NOMO-1 treated with DMSO at 0.1 percent for 48 hours (cell line): ENCODE results near the gene AADAC.
"Not testable (repeated sequence)": the region's sequence is repeated elsewhere in the genome, so short reads cannot be mapped to it uniquely, and the experiment has no call there.

Source experiments
- DNase-seq: peaks from one replicate; lab custom pipeline; 2025; ENCODE audit not compliant: unreplicated experiment; lab: John Stamatoyannopoulos, UW

Gene AADAC, protein sequence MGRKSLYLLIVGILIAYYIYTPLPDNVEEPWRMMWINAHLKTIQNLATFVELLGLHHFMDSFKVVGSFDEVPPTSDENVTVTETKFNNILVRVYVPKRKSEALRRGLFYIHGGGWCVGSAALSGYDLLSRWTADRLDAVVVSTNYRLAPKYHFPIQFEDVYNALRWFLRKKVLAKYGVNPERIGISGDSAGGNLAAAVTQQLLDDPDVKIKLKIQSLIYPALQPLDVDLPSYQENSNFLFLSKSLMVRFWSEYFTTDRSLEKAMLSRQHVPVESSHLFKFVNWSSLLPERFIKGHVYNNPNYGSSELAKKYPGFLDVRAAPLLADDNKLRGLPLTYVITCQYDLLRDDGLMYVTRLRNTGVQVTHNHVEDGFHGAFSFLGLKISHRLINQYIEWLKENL

DNA sequence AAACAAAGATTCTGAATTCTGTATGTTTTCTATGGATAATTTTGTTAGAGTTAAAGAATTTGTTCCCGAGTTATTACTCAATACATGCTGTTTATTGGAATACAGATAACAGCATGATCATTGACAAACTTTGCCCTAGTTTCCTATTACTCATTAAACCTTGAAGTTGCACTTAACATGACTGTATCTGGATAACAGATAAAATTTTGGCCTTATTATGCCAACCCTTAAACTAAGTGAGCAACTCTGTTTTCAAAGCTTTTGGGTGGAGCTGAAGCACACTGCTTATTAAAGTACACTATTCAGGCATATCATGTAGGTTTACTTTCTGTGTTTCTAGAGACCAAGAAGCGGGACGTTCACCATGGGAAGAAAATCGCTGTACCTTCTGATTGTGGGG is at the start of gene AADAC:
Gene AADAC, plus strand, starts transcription at position 318 of the 400 bp plus-strand sequence. Its CDS starts 47 bp downstream, at position 365.
- DNase-seq: no peak

DNA sequence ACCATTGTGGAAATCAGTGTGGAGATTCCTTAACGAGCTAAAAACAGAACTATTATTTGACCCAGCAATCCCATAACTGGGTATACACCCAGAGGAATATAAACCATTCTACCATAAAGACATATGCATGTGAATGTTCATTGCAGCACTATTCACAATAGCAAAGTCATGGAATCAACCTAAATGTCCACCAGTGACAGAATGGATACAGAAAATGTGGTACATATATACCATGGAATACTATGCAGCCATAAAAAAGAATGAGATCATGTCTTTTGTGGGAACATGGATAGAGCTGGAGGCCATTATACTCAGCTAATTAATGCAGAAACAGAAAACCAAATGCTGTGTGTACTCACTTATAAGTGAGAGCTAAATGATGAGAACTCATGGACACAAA is 49.2 kb upstream of the AADAC start:
- not testable (repeated sequence) for DNase-seq

DNA sequence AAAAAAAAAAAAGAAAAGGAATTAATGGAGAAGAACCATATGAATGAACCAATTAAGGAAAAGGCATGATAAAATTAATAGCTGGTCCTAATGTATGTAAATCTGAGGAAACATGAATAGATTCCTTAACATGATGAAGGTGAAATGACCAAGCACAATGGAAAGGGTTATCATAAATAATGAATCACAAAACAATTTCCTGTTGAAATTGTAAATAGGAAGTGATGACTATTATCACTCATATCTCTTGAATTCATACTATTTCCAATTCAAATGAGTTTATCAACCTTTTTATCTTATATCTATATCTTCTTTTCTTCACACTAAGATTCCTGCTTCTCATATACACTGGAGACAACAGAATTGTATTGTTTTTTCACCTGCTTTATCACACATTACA is 48.2 kb upstream of the AADAC start:
- DNase-seq: no peak

DNA sequence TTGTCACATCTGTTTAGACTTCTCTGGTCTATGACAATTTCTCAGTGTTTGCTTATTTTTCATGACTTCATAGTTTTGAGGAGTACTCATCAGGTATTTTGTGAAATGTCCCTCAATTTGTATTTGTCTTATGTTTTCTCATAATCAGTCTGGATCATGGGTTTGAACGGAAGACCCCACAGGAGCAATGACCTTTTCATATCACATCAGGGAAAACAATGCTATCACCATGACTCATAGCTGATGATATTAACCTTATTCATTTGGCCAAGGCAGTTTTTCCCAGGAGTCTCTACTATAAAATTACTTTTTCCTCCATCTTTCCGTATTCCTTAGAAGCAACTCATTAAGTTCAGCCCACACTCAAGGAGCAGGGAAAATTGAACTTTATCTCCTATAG is 47.5 kb upstream of the AADAC start:
- DNase-seq: no peak

DNA sequence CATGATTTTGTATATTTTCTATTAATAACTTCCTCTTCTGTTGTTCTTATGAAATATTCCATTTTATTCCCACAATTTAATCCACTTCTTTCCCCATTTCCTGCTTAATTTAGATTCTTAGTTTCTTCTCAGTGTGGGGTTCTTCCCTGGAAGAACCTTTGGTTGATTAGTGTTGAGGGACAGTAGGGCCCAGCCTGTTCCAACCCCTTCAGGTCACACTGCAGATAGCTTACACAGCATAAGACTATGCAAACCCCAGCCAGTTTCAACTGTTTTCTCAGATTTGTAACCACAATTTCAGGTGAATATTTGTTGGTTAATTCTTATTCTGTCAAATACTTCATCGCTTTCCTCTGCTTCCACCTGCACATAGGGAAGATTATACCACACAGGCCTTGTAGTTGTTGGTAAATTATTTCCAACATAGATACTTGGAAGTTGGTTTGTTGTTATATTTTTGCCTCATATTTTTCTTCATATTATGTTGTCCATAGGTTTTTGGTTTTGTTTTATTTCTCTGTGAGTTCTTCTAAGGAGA is 45.5 kb upstream of the AADAC start:
- no peak for DNase-seq

DNA sequence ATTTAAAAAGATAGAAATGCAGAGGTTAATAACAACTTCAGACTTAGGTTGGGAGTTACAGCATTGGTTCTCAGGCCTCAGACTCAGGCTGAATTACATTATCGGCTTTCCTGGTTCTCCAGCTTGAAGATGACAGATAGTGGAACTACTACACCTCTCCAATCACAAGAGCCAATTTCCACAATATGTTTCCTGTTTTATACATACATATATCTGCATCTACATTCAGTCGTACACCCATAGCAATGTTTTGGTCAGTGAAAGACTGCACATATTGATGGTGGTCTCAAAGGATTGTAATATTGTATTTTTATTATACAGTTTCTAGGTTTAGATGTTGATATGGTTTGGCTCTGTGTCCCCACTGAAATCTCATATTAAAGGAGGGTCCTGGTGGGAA is 44.7 kb upstream of the AADAC start:
- DNase-seq: no peak

DNA sequence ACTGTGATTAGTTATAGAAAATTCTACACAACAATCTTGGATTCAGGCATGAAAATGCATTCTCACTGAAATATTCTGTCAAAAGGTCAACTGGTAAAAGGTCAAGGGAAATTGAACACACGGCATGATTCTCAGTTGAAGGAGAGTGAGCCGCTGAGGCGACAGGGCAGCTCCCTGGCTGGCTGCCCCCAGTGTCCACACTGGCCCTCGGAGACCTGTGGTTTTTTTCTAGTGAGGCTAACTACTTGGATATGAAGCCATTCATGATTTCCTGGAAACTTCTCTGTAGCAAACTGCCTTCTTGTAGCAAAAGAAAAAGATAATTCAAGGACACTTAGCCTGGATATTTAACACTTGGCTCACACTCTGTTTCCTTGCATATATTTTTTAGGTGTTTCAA is 43.0 kb upstream of the AADAC start:
- DNase-seq: peak; percentile 13

DNA sequence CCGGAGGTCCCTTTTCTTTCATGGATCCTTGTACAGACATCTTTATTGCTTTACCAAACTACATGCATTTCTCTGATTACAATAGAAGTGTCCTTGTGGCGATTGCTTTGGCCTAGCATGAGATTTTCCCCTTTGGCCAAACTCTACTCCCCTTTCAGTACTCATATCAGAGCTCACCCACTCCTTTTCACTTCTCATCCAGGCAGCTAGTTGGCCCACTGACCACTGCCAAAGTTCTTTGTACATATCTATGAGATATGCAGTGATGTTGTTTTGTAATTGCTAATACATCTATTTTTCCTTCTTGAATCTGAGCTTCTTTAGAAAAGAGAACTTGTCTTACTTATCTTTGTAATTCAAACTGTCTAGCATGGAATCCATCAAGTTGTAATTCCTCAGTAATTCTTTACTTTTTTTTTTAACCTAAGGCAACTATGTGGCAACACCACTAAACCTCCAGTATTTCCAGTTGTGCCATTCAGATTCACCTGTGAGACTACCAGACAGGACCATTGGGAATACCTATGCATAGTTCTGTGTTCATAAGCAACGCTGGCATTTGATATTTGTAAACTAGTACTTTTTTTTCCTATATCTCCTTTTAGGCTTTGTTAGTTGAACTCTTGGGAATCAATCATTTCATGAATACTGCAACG is 41.0 kb upstream of the AADAC start:
- no peak for DNase-seq

DNA sequence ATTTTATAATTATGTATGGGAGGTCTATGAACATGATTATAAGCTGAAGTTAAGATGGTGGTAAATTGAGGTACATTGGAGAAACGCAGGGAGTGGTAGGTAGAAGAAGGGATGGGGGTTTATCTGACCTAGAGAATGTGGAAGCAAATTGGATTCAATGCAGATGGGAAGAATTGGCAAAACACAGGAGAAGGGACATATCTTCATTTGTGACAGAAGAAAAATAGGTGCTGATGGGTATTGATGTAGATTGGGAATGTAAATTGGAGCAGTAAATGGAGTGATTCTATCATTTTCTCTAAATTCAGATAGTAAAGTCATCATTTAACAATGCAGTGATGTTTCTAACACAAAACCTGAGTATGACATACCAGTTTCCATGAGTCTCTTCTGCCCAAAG is 39.7 kb upstream of the AADAC start:
- DNase-seq: no peak

DNA sequence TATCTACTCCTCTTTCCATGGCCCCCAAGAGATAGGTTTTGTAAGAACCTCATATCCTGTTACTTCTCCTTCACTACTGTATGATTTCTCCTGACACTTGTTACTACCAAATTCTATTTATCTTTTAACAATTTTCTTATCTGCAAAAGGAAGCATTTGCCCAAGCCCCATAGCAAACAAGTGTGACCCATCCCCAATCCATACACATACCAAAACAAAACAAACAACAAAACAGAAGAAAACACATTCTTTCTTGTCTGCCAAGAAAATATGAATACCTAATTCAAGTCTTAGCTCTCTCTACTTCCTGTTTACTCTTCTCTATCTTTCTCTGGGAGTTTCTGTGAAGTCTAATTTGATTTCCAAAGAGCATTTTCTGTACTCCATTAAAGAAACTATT is 39.0 kb upstream of the AADAC start:
- peak; percentile 34 for DNase-seq

DNA sequence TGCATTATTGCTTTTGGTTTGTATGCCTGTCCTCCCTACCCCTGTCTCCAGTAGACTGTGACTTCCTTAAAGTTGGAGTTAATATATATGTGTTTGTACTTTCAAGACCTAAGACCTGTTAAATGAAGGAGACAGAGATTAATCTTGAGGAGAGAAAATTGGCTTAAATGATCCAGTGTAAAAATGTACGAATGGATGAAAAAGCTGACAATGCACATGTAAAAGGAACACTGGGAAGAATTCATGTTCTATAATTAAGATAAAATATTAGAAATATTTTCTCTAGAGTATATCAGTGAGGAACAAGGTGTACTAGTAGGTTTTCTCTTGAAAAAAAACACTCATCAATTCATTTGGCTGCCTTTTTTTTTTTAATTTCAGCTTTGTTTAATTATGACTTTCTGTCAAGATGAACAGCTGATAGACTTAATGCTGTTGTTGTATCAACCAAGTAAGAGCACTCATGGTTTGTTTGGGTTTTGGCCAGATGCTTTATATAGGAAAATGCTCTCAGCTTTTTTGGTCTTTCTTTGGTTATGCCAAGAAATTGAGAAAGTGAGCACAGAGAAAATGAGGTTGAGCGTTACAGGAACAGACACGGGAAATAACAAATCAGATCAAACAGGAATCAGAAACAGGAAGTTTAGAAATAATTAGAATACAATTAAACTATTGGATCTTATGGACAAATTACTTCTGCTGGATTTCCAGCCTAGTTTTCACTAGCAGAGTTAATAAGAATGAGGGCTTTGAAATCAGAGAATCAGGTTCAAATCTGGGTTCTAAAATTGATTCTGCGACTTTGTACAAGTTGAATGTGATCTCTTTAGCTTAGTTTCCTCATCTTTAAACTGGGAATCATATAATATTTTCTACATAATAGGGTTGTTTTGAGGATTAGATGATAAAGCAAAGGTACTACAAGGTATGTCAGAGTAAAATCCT is 38.3 kb upstream of the AADAC start:
- peak; percentile 52 for DNase-seq

DNA sequence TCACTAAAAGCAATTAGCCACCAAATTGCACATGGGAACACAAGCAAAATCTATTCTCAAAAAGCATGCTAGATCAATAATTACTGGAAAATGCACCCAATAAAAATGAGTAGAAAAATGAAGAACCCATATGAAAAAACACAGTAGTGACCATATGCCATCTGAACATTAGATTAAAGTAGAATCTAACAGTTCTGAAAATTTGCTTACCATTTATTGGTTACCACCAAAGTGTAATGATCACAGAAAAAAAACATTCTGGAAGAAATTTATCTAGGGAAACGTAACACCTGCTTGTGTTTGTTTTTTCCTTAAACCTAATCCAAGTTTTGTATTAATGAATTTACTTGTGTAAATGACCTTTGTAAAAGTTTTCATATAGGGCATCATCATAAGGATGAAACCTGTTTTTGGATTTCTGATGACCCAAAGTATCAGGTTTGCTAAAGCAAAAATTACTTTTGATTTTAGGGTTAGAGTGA is 37.6 kb upstream of the AADAC start:
- DNase-seq: no peak

DNA sequence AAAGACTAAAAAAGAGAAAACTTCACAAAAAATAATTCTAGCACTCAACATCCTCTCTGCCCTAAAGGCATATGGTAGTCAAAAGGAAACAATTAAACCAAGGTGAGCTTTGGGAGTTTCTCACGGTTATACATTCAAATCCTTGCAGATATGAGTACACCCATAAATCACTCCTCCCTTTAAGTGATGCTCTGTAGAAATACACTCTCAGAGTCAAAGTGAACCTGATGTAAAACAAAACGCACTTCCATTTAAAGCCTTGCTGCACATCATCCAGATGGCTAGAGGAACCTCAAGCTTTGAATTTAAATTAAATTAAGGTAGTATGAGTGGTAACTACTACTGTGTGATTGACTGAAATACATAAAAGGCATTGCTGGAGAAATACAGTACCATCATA is 36.0 kb upstream of the AADAC start:
- DNase-seq: no peak

DNA sequence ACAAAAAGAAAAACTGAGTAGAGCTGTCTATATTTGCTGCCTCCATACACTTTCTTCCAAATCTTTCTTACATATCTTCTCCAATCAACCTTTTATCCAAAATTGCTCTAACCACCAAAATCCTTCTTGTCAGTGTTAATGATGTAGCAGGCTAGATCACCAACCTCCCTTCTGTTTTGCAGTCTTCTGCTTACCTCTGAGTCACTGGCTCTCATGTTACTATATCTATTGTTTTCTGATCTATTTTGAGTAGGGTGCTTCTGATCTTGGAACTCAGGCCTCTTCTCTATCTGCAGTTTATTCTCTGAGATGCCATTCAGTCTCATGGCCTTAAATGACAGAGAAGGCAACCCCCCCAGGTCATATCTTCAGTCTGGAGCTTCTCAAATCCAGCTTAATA is 26.3 kb upstream of the AADAC start:
- no peak for DNase-seq

DNA sequence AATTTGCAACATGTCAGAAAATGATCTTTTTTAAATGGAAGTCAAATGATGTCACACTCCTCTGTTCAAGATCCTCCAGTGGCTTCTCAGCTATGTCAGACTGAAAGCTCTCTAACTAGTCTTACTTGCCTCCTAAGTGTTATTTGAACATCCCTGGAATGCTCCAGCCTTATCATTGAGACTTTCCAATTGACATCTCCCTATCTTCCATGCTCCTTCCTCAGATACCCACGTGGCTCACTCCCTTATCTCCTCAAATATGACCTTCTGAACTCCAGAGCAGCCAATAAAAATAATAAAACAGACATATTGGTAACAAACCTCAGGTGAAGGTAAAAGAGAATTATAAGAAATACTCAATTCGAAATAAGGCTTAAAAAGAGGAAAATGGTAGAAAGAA is 25.5 kb upstream of the AADAC start:
- no peak for DNase-seq

DNA sequence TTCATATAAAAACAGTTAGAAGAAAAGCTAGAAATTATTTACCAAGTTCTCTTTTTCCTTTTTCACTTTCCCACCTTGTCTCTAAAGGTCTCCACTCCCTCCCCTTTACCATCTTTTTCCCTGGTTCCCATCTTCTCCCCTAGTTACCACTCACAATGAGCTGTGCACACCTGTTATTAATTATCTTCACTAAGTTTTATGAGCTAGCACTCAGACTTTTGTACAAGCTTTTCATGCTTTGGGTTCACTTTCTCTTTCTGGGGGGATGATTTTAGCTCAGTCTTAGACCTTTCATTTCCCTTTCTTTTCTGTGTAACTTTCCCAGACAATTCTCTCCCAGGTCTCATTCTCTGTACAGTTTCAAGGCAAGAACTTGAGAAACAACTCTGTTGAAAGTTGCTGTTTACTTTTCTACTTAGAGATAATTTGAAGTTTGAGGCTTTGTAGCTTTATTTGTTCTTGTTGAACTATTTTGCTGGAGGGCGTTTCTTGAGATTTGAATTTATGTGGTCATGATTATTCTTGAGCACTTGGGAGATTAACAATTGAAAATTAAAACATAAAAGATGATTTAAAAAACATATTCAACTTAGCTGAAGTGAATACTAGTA is 24.0 kb upstream of the AADAC start:
- DNase-seq: no peak

DNA sequence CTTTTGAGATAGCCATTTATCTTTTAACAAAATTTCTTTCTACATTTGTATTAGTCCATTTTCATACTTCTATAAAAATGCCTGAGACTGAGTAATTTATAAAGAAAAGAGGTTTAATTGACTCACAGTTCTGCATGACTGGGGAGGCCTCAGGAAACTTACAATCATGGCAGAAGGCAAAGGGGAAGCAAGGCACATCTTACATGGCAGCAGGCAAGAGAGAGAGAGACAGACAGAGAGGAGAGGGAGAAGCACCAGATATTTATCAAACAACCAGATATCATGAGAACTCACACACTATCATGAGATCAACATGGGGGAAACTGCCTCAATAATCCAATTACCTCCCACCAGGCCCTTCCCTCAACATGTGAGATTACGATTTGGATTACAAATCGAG is 23.2 kb upstream of the AADAC start:
- not testable (repeated sequence) for DNase-seq

DNA sequence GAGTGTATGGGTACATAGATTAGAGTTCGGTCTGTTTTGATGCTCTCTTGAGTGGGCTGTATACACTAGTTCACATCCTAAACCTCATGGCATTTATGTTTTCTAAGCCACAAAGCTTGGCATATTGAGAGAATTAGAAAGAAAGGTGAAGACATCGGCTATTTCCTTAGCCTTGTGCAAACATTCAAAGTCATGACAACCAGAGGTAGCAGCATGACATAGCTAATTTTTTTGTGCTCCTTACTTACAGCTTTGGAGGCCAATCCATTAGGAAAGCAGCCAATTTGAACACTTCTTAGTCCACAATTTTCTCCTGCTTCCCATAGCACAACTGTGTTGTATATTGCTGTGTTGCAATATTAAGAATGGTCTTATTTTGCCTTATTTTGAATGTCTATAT is 21.5 kb upstream of the AADAC start:
- no peak for DNase-seq

DNA sequence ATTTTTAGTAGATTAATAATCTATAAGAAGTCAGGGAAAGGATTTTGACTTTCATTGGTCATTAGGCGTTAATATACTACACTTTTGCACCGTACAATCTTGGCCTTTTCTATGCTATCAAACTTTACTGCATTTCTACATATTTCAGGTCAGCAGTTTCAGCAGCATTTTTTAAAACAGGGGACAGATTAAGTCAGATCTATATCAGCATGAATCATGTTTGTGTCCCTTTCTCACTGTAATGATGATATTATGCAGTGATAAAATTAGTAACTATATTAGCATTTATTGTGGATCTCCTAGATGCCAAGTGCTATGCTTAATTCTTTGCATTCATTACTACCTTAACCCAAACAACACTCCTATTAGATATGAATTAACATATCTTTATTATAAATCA is 20.3 kb upstream of the AADAC start:
- DNase-seq: no peak

DNA sequence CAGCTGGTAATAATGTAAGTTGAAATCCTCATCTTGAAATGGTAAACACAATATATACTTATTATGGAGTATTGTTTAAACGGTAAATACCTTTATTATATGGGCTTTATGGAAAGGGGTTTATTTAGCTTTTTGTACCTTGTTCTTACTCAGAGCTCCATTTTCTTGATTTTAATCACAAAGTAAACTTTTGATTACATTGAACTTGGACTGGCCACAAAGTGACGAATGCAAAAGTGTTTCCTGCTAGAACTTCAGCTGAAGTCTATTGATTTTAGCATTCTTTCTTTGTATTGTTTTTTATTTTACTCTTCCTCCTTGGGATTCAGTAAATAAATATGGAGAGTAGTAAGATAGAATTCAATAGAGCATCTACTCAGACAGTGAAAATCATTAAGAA is 19.8 kb upstream of the AADAC start:
- DNase-seq: no peak

DNA sequence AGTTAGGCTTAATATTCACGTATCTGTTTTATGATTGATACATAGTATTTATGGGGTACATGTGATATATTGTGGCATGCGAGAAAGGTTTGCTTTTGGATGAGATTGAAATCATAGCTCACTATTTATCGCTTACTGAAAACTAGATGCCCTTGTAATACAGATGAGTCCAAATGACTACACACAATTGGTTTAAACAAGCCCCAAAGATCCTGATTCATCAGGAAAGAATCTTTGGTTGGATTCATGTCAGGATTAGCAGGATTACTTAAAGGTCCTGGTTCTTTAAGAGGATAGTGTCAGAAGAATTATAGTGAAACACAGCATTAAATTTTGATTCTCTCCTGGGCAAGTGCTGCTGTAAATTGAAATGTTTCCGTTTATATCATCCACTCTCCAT is 18.6 kb upstream of the AADAC start:
- no peak for DNase-seq
